ENCODE data around the gene CD40.

DNA sequence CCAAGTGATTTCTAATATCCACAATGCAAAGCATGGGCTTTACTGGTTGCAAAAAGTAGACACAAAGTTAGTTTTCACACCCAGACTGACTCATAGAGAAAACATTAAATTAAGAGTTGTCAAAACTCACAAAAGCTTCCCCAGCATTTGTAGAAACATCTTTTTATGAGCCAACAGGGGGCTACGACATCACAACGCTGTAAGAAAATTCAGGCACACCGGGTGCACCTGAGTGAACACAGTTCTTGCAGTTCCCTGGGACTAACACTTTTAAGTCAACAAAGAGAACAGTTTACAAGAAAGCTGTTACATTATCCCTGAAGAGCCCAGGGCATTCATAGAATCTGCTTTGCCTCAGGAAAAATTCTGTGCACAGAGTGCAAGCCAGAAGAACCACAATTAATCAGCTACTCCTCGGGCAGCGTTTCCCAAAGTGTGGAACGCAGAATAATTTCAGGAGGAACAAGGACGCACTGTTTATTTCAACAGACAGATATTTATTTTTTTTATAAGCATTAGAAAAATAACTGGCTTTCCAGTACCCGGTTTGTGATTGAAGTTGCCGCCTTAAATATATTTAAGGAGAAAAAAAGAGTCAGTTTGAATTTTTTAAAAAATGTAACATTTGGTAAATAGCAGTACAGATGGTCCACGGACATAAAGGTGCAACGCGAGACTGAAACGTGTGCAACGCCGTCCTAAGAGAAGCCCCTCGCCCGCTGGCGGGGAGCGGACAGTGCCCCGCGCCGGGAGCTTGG lies 29.5 kb upstream of the CD40 start:
- no peak for TF ChIP-seq NFIC (IDR thresholded peaks at IDR 0.05)
- TF ChIP-seq, protein P1, sequence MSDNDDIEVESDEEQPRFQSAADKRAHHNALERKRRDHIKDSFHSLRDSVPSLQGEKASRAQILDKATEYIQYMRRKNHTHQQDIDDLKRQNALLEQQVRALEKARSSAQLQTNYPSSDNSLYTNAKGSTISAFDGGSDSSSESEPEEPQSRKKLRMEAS (IDR thresholded peaks at IDR 0.05) = no peak
- no peak for TF ChIP-seq CEBPB (IDR thresholded peaks at IDR 0.05)
- TF ChIP-seq TEAD4 (IDR thresholded peaks at IDR 0.05) = no peak
- no peak for TF ChIP-seq TAF1 (IDR thresholded peaks at IDR 0.05; ENCODE audit: low read depth)
- TF ChIP-seq RAD21 (IDR thresholded peaks at IDR 0.05; ENCODE audit: low read depth) = no peak
- TF ChIP-seq, protein P2, sequence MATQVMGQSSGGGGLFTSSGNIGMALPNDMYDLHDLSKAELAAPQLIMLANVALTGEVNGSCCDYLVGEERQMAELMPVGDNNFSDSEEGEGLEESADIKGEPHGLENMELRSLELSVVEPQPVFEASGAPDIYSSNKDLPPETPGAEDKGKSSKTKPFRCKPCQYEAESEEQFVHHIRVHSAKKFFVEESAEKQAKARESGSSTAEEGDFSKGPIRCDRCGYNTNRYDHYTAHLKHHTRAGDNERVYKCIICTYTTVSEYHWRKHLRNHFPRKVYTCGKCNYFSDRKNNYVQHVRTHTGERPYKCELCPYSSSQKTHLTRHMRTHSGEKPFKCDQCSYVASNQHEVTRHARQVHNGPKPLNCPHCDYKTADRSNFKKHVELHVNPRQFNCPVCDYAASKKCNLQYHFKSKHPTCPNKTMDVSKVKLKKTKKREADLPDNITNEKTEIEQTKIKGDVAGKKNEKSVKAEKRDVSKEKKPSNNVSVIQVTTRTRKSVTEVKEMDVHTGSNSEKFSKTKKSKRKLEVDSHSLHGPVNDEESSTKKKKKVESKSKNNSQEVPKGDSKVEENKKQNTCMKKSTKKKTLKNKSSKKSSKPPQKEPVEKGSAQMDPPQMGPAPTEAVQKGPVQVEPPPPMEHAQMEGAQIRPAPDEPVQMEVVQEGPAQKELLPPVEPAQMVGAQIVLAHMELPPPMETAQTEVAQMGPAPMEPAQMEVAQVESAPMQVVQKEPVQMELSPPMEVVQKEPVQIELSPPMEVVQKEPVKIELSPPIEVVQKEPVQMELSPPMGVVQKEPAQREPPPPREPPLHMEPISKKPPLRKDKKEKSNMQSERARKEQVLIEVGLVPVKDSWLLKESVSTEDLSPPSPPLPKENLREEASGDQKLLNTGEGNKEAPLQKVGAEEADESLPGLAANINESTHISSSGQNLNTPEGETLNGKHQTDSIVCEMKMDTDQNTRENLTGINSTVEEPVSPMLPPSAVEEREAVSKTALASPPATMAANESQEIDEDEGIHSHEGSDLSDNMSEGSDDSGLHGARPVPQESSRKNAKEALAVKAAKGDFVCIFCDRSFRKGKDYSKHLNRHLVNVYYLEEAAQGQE (IDR thresholded peaks at IDR 0.05; ENCODE audit: low read depth) = no peak
- TF ChIP-seq CREB1 (IDR thresholded peaks at IDR 0.05; ENCODE audit: low read depth) = no peak
- 0 out of 2 replicates have a peak, but pooled peaks have one; percentile 50 for TF ChIP-seq ZBTB7A (IDR thresholded peaks at IDR 0.05; ENCODE audit: low read depth)

Data from Ishikawa (cell line).